Caco-2 (cell line): ENCODE results near the gene SLC52A1. TPM values are rescaled to one million over a fixed set of nuclear protein-coding genes. Genes with fewer than 3 reads are reported as not detected.

ENCODE experiments used
- BruUV-seq: library from RNA; stranded (reverse); fragments of 400-500 nt; replicated peaks from 2 replicates; lab custom pipeline; 2021; lab: Mats Ljungman, UMichigan
- CTCF ChIA-PET: fragments of 300-600 bp; sonication (Branson Sonifier 250); formaldehyde crosslinking; loops from one replicate; lab custom pipeline; 2022; ENCODE audit warnings: antibody characterized with exemption; lab: Charles Lee
- POLR2A ChIA-PET: fragments of 300-600 bp; sonication (Branson Sonifier 250); formaldehyde crosslinking; loops from one replicate; lab custom pipeline; 2022; ENCODE audit warnings: antibody characterized with exemption; lab: Charles Lee
- DNase-seq, 2 experiments: peaks; one replicate each; pipeline versions ENCODE4 v3.0.0 to v3.0.0-alpha.2; 2020 to 2022
- H3K27me3 ChIP-seq: replicated peaks from 2 replicates; pipeline ENCODE4 v1.6.0; 2011; ENCODE audit warnings: low read length; ENCODE audit not compliant: control insufficient read depth, insufficient read depth
- H3K36me3 ChIP-seq: 2 replicates; pipeline ENCODE4 v1.5.1; 2011; ENCODE audit warnings: low read length; ENCODE audit not compliant: control insufficient read depth, insufficient read depth
- H3K4me1 ChIP-seq: fragments of 250-450 bp; sonication (Bioruptor Pico); 2 replicates; pipeline ENCODE4 v1.5.1; 2020; ENCODE audit warnings: mild to moderate bottlenecking
- H3K4me3 ChIP-seq: 2 replicates; pipeline ENCODE4 v1.5.1; 2011; ENCODE audit warnings: low read depth, mild to moderate bottlenecking, control low read depth, low read length
- H3K9me3 ChIP-seq: fragments of 250-450 bp; sonication (Bioruptor Pico); 2 replicates; pipeline ENCODE4 v1.5.1; 2020; ENCODE audit warnings: mild to moderate bottlenecking, moderate library complexity
- H3K27ac Mint-ChIP-seq: one replicate; pipeline ENCODE4 v1.8.0; 2022; ENCODE audit warnings: mixed read lengths; ENCODE audit not compliant: unreplicated experiment
- H3K27me3 Mint-ChIP-seq: one replicate; pipeline ENCODE4 v1.8.0; 2022; ENCODE audit warnings: mixed read lengths; ENCODE audit not compliant: insufficient read depth, unreplicated experiment
- H3K36me3 Mint-ChIP-seq: one replicate; pipeline ENCODE4 v1.8.0; 2022; ENCODE audit warnings: mild to moderate bottlenecking, mixed read lengths; ENCODE audit not compliant: insufficient read depth, unreplicated experiment
- H3K4me1 Mint-ChIP-seq: one replicate; pipeline ENCODE4 v1.8.0; 2022; ENCODE audit warnings: low read depth, mixed read lengths; ENCODE audit not compliant: unreplicated experiment
- H3K4me3 Mint-ChIP-seq: one replicate; pipeline ENCODE4 v1.8.0; 2022; ENCODE audit warnings: mild to moderate bottlenecking, moderate library complexity, mixed read lengths; ENCODE audit not compliant: unreplicated experiment
- H3K9me3 Mint-ChIP-seq: one replicate; pipeline ENCODE4 v1.8.0; 2022; ENCODE audit warnings: mixed read lengths; ENCODE audit not compliant: unreplicated experiment
- intact Hi-C: fragments of 100-400 bp; cut with micrococcal nuclease; formaldehyde crosslinking; loops from one replicate; pipeline ENCODE4 v1.10.0; 2022; ENCODE audit not compliant: unreplicated experiment
- total RNA-seq: library from RNA; stranded (reverse); gene quantifications from 2 replicates; pipeline ENCODE4 v1.2.3, GENCODE V29; 2022
- TF ChIP-seq, protein P1 (sequence below), 2 experiments: fragments of 200-600 bp in 1 of 2; IDR thresholded peaks; 1 replicate in 1 of 2; 2 replicates in 1 of 2; pipeline versions ENCODE4 v1.5.1 to v1.8.0; 2011 to 2022; ENCODE audit warnings: antibody characterized with exemption in 1 of 2, control low read depth in 1 of 2, inconsistent platforms in 1 of 2, low read depth in 1 of 2, low read length in 1 of 2, mild to moderate bottlenecking in 1 of 2, moderate library complexity in 1 of 2; ENCODE audit not compliant: insufficient read depth in 1 of 2, severe bottlenecking in 1 of 2, unreplicated experiment in 1 of 2

SLC52A1 gene
- total RNA-seq, 1 experiment from 2014 or later: not detected

GRCh38 chr17:5027916-5028315, 7.3 kb downstream of the SLC52A1 start:
- no peaks in the 10 kb centered on the region for H3K9me3 Mint-ChIP-seq
- intact Hi-C loops: no loop called here

DNA sequence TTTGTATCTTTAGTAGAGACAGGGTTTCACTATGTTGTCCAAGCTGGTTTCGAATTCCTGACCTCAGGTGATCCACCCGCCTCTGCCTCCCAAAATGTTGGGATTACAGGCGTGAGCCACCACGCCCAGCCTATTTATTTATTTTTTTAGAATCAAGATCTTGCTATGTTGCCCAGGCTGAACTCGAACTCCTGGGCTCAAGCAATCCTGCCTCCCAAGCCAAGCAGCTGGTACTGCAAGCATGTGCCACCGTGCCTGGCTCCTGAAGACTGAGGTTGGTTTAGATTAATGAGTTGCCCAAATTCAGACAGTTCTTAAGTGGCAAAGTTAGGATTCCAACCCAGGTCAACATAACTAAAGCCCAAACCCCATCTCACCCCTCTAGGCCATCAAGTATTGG, 7.9 kb downstream of the SLC52A1 start:
- ChIA-PET POLR2A (no interaction called here), CTCF (no interaction called here)
- Mint-ChIP-seq H3K4me3 (no peak overlapping the region), H3K27me3 (no peaks in the 10 kb centered on the region), H3K4me1 (peaks cover 10% of the 10 kb centered on the region), H3K9me3 (no peaks in the 10 kb centered on the region), H3K36me3 (peaks cover 8% of the 10 kb centered on the region), H3K27ac (no peak overlapping the region)
- no peak for DNase-seq
- TF ChIP-seq, protein P1, sequence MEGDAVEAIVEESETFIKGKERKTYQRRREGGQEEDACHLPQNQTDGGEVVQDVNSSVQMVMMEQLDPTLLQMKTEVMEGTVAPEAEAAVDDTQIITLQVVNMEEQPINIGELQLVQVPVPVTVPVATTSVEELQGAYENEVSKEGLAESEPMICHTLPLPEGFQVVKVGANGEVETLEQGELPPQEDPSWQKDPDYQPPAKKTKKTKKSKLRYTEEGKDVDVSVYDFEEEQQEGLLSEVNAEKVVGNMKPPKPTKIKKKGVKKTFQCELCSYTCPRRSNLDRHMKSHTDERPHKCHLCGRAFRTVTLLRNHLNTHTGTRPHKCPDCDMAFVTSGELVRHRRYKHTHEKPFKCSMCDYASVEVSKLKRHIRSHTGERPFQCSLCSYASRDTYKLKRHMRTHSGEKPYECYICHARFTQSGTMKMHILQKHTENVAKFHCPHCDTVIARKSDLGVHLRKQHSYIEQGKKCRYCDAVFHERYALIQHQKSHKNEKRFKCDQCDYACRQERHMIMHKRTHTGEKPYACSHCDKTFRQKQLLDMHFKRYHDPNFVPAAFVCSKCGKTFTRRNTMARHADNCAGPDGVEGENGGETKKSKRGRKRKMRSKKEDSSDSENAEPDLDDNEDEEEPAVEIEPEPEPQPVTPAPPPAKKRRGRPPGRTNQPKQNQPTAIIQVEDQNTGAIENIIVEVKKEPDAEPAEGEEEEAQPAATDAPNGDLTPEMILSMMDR (IDR thresholded peaks at IDR 0.05; ENCODE audit: insufficient read depth in 1 of 2, low read depth in 1 of 2, low read length in 1 of 2, severe bottlenecking in 1 of 2, unreplicated experiment in 1 of 2): no peak
- intact Hi-C loops: no loop called here
- no peaks in the 10 kb centered on the region for H3K9me3 ChIP-seq
- H3K36me3 ChIP-seq: no peaks in the 10 kb centered on the region
- no peak overlapping the region for H3K4me3 ChIP-seq
- no peaks in the 10 kb centered on the region for H3K27me3 ChIP-seq
- no peaks in the 10 kb centered on the region for H3K4me1 ChIP-seq
- BruUV-seq: no TSS peak

More at GRCh38 chr17:5027916-5028315, 7.3 kb downstream of the SLC52A1 start:
- Histone ChIP-seq H3K27me3 (no peaks in the 10 kb centered on the region), H3K4me3 (no peak overlapping the region), H3K9me3 (no peaks in the 10 kb centered on the region), H3K36me3 (no peaks in the 10 kb centered on the region), H3K4me1 (no peaks in the 10 kb centered on the region)
- no TSS peak for BruUV-seq
- no peak overlapping the region for H3K4me3 Mint-ChIP-seq
- H3K27ac Mint-ChIP-seq: no peak overlapping the region
- H3K4me1 Mint-ChIP-seq: peaks cover 10% of the 10 kb centered on the region
- ChIA-PET POLR2A (no interaction called here), CTCF (no interaction called here)
- DNase-seq: no peak
- no peaks in the 10 kb centered on the region for H3K27me3 Mint-ChIP-seq
- H3K36me3 Mint-ChIP-seq: peaks cover 5% of the 10 kb centered on the region
- TF ChIP-seq, protein P1 (IDR thresholded peaks at IDR 0.05; ENCODE audit: insufficient read depth in 1 of 2, low read depth in 1 of 2, low read length in 1 of 2, severe bottlenecking in 1 of 2, unreplicated experiment in 1 of 2): no peak

GRCh38 chr17:5024604-5025003, 10.6 kb downstream of the SLC52A1 start:
- DNase-seq: no peak
- intact Hi-C loops: no loop called here
- TF ChIP-seq, protein P1 (IDR thresholded peaks at IDR 0.05; ENCODE audit: insufficient read depth in 1 of 2, low read depth in 1 of 2, low read length in 1 of 2, severe bottlenecking in 1 of 2, unreplicated experiment in 1 of 2): no peak
- H3K4me1 ChIP-seq: no peaks in the 10 kb centered on the region
- no peaks in the 10 kb centered on the region for H3K9me3 ChIP-seq
- ChIA-PET POLR2A (no interaction called here), CTCF (no interaction called here)
- no peaks in the 10 kb centered on the region for H3K36me3 ChIP-seq
- no peak overlapping the region for H3K27ac Mint-ChIP-seq
- peaks cover 10% of the 10 kb centered on the region for H3K4me1 Mint-ChIP-seq
- H3K27me3 Mint-ChIP-seq: no peaks in the 10 kb centered on the region
- H3K9me3 Mint-ChIP-seq: no peaks in the 10 kb centered on the region
- no peaks in the 10 kb centered on the region for H3K27me3 ChIP-seq
- no TSS peak for BruUV-seq
- H3K36me3 Mint-ChIP-seq: peaks cover 31% of the 10 kb centered on the region
- no peak overlapping the region for H3K4me3 Mint-ChIP-seq
- H3K4me3 ChIP-seq: no peak overlapping the region
